Activated T-cell treated with anti-CD3 and anti-CD28 coated beads, Interleukin-2, amount 50 U/mL, for 48 hours (primary cell): Measurements from ENCODE around the gene IPO11.

Source experiments
- DNase-seq, 2 experiments: peaks; one replicate each; pipeline ENCODE4 v3.0.0-alpha.2; 2020

IPO11 gene

DNA sequence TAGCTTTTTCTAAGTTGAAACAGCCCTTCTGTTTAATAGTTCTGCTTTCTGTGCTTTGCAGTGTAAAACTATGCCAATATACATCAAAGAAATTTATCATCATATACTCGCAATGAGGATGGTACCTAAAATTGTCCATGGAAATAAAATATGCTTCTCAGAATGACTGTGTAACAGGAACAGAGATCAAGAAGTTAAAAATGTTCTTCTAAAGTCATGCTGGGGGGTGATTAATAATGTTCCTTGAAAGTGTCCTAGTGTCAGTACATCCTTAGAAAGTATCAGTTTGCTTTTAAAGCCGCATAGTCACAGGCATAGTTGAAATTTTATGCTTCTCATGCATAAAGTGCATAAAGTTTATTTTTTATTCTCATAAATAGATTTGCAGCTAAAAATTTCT is 162.0 kb downstream of the IPO11 start:
- DNase-seq, result no peak

DNA sequence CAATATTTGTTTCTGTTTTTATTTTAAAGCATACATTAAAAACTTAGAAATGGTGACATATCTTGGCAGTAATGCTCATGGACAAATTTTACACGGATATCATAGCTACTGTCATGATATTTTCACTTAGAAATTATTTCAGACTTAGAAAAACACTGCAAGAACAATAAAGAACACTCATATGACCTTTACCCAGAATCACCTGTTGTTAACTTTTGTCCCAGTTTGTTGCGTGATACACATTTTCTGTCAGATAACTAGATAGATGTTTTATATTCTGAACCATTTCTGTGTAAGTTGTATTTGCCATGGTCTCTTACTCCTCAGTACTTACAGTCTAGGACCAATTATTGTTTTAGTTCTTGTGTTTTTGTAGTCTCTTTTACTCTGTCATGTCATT is 162.5 kb downstream of the IPO11 start:
- no peak for DNase-seq

DNA sequence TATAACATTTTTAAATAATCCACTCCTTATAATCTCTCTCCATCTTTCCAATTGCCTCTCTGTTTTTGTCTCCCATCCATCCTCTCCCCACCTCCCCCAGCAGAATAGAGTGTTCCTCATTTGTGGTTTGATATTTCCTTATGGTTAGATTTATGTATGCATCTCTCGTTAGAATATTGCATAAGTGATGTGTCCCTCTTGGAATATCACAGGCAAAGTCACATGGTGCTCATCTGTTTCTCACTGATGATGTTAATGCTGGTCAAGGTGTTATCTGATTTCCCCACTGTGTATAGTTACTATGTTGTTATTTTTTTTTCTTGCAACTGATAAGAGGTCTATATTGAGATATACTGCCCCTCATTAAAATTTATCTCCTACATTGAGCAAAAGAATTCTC is 162.9 kb downstream of the IPO11 start:
- no peak for DNase-seq

DNA sequence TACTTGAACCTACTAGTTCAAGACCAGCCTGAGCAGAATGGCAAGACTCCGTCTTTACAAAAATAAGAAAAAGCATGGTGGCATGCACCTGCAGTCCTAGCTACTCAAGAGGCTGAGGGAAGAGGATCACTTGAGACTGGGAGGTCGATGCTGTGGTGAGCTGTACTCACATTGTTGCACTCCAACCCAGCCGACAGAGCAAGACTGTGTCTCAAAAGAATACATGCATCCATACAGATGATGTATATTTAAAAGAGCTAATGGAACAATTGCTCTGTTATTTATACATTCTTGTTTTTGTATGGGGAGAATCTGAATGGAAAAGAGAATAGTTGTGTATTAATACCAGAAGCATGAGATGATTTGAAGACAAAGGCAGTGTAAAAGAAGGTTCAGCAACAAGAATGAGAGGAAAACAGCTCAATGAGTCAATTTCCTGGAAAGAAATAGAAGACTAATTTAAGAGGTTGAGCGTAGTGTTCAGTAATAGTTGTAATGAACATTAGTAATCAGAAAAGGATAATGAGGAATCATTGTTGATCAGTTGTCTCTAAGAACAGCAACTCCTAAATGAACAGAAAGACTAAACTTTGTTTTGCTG is 164.1 kb downstream of the IPO11 start:
- peak in 1 of 2 experiments; percentile 21 for DNase-seq

DNA sequence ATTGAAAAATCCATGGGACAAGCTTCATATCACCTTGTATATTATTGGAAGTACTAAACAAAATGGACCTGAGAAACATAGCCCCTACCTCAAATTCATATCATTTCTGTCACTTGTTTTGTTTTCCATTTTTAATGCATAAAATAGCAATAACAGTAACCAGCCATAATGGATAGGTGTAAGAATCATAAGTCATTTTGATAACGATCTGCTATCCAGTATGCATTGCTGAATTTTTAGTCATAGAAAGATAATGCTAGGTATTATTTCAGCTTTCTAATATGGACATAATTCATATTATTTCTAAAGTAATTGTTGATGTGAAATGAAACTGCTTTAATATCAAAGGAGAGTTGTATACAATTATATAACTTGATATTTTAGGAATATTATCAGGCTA is 164.9 kb downstream of the IPO11 start:
- no peak for DNase-seq

DNA sequence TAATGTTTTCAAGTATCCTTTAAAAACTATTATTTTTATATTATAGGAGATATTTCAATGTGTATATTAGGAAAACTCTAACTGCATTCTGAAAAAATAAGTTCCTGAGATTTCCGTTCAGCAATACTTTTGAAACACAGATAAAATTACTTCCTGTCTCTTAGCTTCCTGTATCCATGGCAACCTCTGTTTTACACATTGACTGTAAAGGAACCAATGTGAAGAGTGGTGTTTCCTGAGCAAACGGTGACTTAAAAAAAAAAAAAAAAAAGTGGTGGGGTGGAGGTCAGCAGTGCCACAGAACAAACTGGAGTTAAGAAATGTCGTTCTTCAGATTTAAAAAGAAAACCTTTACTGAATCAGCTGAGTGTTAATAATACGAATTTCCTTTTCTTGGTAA is 166.0 kb downstream of the IPO11 start, which contains the start of gene LRRC70:
LRRC70 (plus strand) TSS at position 280 of the 400 bp plus-strand sequence. CDS start 620 bp downstream, outside the sequence.
- DNase-seq, result no peak

DNA sequence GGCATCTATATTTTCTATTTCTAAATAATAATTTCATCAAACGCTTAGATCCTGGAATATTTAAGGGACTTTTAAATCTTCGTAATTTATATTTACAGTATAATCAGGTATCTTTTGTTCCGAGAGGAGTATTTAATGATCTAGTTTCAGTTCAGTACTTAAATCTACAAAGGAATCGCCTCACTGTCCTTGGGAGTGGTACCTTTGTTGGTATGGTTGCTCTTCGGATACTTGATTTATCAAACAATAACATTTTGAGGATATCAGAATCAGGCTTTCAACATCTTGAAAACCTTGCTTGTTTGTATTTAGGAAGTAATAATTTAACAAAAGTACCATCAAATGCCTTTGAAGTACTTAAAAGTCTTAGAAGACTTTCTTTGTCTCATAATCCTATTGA is 167.2 kb downstream of the IPO11 start:
- DNase-seq, result no peak

DNA sequence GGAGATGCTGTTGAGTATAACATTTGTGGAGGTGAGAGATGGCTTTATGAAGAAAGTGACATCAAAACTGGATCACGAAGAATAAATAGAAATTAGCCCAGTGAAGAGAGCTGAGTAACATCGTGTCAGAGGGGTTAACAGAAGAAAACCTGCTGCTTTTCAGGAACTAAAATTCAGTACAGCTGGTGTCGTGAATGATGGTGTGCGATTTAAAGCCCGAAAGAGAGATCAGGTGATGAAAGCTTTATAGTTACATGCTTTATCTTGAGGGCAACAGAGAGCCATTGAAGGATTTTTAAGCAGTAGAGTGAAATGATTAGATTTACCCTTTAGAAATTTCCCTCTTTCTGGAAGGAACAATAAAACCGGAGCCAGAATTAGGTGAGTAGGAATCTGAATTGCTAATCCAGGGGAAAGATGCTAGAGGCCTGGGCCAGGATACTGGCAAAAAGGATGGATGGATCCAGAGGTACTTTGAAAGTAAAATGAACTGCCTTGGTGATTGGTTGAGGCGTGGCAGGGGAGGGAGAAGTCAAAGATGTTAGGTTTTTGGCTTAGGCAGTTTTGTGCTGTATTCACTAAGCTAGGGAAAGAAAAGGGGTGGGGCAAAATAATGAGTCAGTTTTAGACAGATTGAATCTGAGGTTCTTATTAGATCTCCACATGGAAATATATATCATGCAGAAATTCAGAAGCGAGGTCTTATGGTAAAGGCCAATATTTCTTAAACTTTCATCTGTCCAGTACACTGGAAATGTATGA is 169.5 kb downstream of the IPO11 start:
- DNase-seq, result no peak

DNA sequence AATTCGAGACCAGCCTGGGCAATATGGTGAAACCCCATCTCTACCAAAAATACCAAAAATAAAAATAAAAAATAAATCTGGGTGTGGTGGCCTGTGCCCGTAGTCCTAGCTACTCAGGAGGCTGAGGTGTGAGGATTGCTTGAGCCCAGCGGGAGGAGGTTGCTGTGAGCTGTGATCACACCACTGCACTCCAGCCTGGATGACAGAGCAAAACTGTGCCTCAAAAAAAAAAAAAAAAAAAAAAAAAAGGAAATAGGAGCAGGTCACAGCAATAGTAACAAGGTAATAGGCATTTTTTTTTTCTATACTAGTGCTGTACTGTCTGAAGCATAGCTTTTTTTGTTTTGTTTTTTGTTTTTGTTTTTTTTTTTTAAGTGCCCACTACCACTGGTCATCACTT is 171.8 kb downstream of the IPO11 start:
- no peak for DNase-seq

DNA sequence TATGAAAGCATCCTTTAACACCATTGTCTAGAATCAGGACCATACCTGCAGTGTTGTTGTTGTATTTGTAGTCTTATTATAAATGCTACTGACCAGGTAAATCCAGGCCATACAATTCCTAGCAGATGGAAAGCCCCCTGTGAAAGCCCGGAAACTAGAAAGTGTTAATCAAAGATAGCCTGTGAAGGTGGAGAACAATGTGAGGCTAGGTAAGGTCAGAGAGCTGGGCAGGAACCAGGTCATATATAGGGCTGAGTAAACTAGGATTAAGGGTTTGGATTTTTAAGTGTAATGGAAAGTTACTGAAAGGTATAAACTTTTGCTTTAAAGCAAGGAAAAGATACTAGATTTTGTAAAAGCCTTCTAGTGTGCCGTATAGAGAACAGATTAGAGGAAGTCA is 172.7 kb downstream of the IPO11 start:
- DNase-seq, result no peak

DNA sequence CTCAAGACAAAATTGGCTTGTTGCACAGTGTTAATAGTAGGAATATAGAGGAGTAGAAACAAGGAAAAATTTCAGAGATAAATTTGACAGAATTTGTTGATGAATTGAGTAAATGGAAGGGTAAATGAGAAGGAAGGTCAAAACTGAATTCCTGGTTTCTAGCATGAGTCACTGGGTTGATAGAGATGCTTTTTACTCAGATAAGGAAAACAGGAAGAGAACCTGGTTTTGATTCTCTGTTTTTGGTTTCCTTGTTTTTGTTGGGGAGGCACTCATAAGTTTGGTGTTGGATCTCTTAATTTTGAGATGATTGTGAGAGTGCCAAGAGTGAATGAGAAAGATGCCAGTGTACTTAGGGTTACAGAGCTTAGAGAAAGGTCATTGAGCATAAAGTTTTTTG is 173.2 kb downstream of the IPO11 start:
- no peak for DNase-seq

DNA sequence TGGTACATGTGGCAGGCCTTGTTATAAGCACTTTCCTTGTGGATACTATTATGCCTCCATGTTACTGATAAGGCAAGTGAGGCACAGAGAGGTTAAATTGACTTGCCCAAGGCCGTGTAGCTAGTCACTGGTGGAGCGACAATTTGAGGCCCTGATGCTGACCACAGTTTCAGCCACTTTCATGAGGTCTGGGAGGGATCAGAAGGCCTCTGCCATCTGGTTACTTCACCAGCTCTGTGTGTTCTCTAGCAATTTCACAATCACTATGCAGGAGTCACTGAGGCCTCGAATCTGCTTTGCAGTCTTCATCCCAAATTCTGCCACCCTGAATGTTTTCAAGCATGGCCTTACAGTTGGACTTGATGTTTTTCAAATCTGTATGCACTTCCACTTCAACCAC is 175.2 kb downstream of the IPO11 start:
- no peak for DNase-seq

DNA sequence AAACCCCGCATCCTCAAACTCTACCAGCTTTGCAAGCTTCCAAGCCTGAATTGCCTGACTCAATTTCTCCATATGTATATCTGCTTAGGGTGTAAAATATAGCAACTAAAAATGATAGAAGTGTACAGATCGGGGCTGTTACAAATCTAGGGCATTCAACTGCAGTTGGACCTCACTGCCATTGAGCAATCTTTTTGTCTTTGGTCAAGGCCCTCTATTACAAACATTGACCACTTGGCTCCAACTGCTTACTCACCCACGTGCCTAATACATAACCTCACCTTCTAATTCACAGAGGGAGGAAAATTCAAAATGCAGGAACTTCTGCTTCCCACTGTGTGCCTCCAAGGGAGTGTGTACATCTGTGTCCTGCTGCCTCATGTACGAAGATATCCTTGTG is 176.1 kb downstream of the IPO11 start:
- no peak for DNase-seq

DNA sequence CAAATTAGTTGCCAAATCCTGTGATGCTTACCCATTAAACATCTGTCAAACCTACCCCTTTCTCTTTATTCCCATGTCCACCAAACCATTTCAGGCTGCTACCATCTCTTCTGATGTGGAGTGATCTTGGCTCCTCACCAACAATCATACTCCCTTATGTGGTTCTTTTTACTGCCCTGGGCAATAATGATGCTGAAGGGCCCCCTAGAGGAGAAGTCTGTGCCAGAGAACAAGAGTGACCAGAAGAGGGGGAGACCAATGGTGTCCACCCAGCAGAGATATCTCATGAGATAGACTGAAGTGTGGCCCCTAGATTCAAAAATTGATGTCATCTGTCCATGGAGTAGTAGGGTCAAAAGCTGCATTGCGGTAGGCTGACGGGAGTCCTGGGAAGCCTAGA is 176.9 kb downstream of the IPO11 start:
- DNase-seq, result no peak

DNA sequence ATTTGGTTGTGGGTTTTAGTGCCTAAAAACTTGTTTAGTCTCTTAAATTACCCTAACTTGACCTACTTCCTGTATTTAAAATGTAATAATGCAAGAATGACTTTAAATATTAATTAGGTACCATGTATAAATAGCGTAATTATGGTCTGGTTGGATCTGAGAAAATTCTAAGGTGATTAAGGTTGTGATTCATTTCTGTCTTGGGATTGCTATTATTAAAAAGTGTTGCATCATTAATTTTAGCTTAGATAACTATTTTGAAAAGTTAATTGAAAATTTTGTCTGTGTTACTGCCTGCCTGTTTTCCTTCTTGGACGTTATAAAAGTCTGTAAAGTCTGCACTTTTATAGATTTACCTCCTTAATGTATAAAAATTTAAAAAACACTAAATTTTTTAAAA is 177.8 kb downstream of the IPO11 start:
- no peak for DNase-seq

DNA sequence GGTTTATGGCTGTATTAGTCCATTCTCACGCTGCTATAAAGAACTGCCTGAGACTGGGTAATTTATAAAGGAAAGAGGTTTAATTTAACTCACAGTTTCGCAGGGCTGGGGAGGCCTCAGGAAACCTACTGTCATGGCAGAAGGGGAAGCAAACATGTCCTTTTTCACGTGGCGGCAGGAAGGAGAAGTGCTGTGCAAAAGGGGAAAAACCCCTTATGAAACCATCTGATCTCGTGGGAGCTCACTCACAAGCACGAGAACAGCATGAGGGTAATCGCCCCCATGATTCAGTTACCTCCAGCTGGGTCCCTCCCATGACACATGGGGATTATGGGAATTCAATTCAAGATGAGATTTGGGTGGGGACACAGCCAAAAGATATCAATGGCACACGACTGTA is 180.0 kb downstream of the IPO11 start:
- DNase-seq, result no peak

DNA sequence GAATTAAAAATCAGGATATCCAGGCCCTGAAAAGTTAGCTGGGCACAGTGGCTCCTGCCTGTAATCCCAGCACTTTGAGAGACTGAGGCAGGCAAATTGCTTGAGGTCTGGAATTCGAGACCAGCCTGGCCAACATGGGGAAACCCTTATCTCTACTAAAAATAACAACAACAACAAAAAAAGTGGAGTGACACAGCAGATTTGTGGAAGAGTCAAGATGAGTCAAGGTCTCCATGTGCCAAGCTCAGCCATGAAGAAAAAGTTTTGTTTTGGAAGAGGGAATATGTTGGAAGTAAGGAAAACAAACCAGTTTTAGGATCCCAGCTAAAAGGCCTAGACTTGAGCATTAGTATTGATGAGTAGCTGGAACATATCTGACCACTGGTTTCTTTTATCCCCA is 180.8 kb downstream of the IPO11 start:
- DNase-seq, result no peak

DNA sequence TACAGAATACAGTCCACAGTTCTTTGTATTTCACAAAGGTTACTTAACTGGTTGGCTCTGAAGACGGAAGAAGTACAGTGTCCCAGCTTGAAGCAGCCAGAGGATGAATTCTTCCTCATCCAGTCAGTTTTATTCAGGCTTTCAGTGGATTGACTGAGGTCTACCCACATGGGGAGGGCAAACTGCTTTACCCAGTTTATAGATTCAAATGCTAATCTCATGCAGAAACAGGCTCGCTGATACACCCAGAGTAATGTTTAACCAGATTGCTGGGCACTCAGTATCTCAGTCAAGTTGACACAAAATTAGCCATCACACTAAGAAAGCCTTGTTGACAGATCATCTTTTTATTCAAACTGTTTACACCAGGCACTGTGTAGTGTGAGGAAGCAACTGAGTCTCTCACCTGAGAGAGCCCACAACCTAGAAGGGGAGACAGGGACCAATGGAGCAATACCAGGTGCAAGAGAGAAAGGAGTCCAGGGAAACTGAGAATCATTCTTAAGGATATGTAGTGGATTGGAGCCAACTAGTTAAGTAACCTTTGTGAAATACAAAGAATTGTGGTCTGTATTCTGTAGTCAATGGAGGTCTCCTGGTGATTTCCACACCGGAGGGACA is 181.9 kb downstream of the IPO11 start:
- no peak for DNase-seq

DNA sequence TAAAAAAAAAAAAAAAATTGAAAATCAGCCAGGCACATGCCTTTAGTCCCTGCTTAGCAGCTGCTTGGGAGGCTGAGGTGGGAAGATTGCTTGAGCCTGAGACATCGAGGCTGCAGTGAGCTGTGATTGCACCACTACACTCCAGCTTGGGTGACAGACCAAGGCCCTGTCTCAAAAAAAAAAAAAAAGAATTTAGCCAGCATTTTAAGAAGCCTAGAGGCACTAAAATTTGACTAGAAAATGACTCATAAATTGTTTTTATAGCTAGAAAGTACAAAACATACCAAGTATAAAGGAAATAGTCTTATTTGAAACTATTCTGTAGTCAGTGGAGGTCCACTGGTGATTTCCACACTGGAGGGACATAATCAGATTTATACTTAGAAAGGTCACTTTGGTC is 183.5 kb downstream of the IPO11 start:
- no peak for DNase-seq

DNA sequence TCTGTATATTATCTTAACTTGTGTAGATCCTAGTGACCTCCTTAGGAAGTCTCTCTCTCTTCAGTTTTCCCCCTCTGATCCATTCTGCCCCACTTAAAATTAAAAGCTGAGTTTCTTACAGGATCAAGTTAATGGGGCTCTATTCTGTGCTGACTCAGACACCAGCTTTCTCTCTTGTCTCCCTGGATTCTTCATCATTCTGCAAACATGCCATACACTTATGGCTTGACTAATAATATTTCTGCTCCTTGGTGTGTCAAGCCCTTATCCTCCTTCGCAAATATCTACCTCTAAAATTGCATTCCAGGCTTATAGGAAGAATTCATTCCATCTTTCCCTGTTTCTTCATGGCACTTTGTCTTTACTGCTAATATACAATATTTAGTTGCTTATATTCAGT is 184.1 kb downstream of the IPO11 start:
- no peak for DNase-seq

DNA sequence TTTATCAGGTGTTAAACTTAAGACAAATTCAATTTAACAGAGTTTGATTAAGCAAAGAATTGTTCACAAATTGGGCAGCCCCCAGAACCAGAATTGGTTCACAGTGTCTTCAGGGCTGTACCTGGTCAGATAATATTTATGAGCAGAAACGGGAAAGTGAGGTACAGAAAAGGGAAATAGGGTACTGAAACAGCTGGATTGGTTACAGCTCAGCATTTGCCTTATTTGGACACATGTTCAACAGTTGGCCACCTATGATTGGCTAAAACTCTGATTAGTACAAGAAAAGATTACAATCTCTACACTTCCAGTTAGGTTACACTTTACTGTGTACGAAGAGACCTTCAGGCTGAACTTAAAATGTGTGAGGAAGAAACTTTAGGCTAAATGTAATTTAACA is 184.8 kb downstream of the IPO11 start:
- no peak for DNase-seq

DNA sequence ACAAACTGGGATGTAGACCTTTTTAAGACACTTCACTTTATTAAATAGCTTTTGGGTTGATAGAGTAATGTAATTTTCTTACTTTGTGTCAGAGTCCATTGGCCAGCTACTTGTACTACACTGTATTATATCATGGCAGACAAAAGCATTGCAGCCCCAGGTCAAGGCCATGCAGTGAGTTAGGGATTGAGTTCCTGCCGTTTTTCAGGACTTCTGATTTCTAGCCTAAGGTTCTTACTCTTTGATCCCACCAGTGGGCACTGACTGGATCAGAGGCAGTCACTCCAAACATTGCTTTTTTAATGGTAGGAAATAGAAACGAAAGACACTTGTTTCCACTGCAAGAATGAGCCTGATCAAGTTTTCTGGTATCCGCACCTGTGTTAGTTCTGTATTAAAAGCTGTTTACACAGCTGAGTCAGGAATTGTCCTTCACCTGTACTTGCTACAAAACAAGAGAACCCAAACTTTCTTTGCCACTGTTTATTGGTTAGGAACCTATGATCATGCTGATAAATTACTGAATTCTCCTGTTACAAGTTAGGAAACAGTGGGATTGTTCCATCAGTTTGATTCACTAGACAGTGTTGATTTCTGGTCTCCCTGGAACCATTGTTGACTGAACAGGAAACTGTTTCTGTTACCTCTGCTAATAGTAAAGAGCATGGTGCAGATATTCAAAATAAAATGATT is 188.1 kb downstream of the IPO11 start:
- DNase-seq, result no peak

DNA sequence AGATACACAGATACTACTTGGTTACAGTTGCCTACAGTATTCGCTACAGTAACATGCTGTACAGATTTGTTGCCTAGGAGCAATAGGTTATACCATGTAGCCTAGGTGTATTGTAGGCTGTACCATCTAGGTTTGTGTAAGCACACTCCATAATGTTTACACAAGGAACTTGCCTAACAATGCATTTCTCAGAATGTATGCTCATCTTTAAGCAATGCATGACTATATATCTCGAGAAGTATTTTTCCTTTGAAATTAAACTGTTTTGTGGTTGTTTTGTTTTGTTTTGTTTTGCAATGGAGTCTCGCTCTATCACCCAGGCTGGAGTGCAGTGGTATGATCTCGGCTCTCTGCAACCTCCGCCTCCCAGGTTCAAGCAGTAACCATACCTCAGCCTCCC is 191.4 kb downstream of the IPO11 start:
- DNase-seq, result no peak

DNA sequence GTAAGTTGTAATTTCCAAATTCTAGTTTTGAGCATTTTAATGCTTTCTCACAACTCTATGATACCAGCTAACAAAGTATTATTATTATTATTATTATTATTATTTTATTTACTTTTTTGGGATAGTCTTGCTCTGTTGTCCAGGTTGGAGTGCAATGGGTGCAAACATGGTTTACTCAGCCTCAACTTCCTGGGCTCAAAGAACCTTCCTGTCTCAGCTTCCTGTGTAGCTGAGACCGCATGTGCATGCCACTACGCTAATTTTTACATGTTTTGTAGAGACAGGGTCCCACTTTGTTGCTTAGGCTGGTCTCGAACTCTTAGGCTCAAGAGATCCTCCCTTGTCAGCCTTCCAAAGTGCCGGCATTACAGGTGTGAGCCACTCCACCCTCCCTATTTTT is 193.1 kb downstream of the IPO11 start:
- no peak for DNase-seq
